ENCODE data around the gene CNOT11.
"Not testable (repeated sequence)": the region's sequence is repeated elsewhere in the genome, so short reads cannot be mapped to it uniquely, and the experiment has no call there.

CNOT11 gene

GRCh38 chr2:101244373-101244772 lies 8.3 kb upstream of the CNOT11 start:
- intact Hi-C loops (cut with DNase I); DNase-seq: not testable (repeated sequence)

GRCh38 chr2:101244899-101245298 lies 7.8 kb upstream of the CNOT11 start:
- DNase-seq, result peak in 1 of 10 donors; percentile 59
- intact Hi-C loops (cut with DNase I), result not testable (repeated sequence)

- DNase-seq; intact Hi-C loops (cut with DNase I): not testable (repeated sequence)
Observed at GRCh38 chr2:101245468-101245867, 7.2 kb upstream of the CNOT11 start.

- intact Hi-C loops (cut with DNase I), result not testable (repeated sequence)
- DNase-seq, result peak in 1 of 10 donors; percentile 29
Observed at GRCh38 chr2:101248756-101249155, 3.9 kb upstream of the CNOT11 start.

GRCh38 chr2:101249826-101250225 lies 2.9 kb upstream of the CNOT11 start:
- intact Hi-C loops (cut with DNase I), result loop anchor here (5.0 kb wide), 1 partner anchor 57 kb away; the partner anchor contains the start of gene RNF149
- DNase-seq, result no peak

- intact Hi-C loops (cut with DNase I), result loop anchor here (5.0 kb wide), 1 partner anchor 56 kb away; the partner anchor contains the start of gene RNF149
- DNase-seq, result not testable (repeated sequence)
Observed at GRCh38 chr2:101251246-101251781, 1.4 kb upstream of the CNOT11 start.

- peak in 1 of 10 donors; percentile 61 for DNase-seq
- intact Hi-C loops (cut with DNase I), result loop anchor here (5.0 kb wide), 1 partner anchor 55 kb away; the partner anchor contains the start of gene RNF149
Observed at GRCh38 chr2:101251844-101252407, 760 bp upstream of the CNOT11 start.

- intact Hi-C loops (cut with DNase I), result loop anchor here (5.0 kb wide), 1 partner anchor 54 kb away; the partner anchor contains the start of gene RNF149
- peak in 9 of 10 donors; percentile 9 to 92 (median 35) for DNase-seq
Observed at GRCh38 chr2:101253013-101253702, 472 bp downstream of the CNOT11 start.

GRCh38 chr2:101253703-101254450 lies 1.2 kb downstream of the CNOT11 start:
- no peak for DNase-seq
- intact Hi-C loops (cut with DNase I), result loop anchor here (5.0 kb wide), 1 partner anchor 53 kb away; the partner anchor contains the start of gene RNF149

- intact Hi-C loops (cut with DNase I), result no loop called here
- DNase-seq, result no peak
Observed at GRCh38 chr2:101255501-101255900, 2.8 kb downstream of the CNOT11 start.

- intact Hi-C loops (cut with DNase I), result no loop called here
Observed at GRCh38 chr2:101256316-101256715, 3.6 kb downstream of the CNOT11 start.

GRCh38 chr2:101258804-101259203 lies 6.1 kb downstream of the CNOT11 start:
- no peak for DNase-seq
- intact Hi-C loops (cut with DNase I), result no loop called here

More at GRCh38 chr2:101256316-101256715, 3.6 kb downstream of the CNOT11 start:
- DNase-seq, result no peak

- no peak for DNase-seq
- intact Hi-C loops (cut with DNase I), result no loop called here
Observed at GRCh38 chr2:101262142-101262541, 9.5 kb downstream of the CNOT11 start.

GRCh38 chr2:101263377-101263800 lies 10.7 kb downstream of the CNOT11 start:
- intact Hi-C loops (cut with DNase I), result no loop called here
- DNase-seq, result no peak

GRCh38 chr2:101264360-101264939 lies 11.8 kb downstream of the CNOT11 start:
- DNase-seq, result peak in 1 of 10 donors; percentile 55
- intact Hi-C loops (cut with DNase I), result no loop called here

- intact Hi-C loops (cut with DNase I), result no loop called here
- no peak for DNase-seq
Observed at GRCh38 chr2:101265893-101266499, 13.3 kb downstream of the CNOT11 start.

GRCh38 chr2:101267671-101268656 lies 15.3 kb downstream of the CNOT11 start:
- no peak for DNase-seq
- intact Hi-C loops (cut with DNase I), result no loop called here

- DNase-seq, result no peak
- intact Hi-C loops (cut with DNase I), result loop anchor here (10.0 kb wide), 1 partner anchor 114 kb away; the partner anchor contains the start of gene CREG2
Observed at GRCh38 chr2:101270700-101271259, 18.1 kb downstream of the CNOT11 start.

Measured in posterior cingulate gyrus (tissue), 11 donors.